IPS-18a (cell line): ENCODE results near the gene TAGAP.
"Not testable (repeated sequence)": the region's sequence is repeated elsewhere in the genome, so short reads cannot be mapped to it uniquely, and the experiment has no call there.

Source experiments
- H3K27ac ChIP-seq: one replicate; pipeline ENCODE4 v1.5.1; 2013; ENCODE audit warnings: low read length
- H3K27me3 ChIP-seq: one replicate; pipeline ENCODE4 v1.6.1; 2013; ENCODE audit warnings: mild to moderate bottlenecking, low read length; ENCODE audit not compliant: control insufficient read depth, insufficient read depth
- H3K36me3 ChIP-seq: one replicate; pipeline ENCODE4 v1.6.1; 2013; ENCODE audit warnings: low read depth, low read length; ENCODE audit not compliant: control insufficient read depth
- H3K4me1 ChIP-seq: one replicate; pipeline ENCODE4 v1.6.1; 2013; ENCODE audit warnings: low read depth, low read length; ENCODE audit not compliant: control insufficient read depth
- H3K4me3 ChIP-seq: one replicate; pipeline ENCODE4 v1.5.1; 2013; ENCODE audit warnings: low read length
- H3K9ac ChIP-seq: one replicate; pipeline ENCODE4 v1.6.1; 2013; ENCODE audit warnings: mild to moderate bottlenecking, low read length, moderate library complexity
- H3K9me3 ChIP-seq: one replicate; pipeline ENCODE4 v1.6.1; 2013; ENCODE audit warnings: low read depth, low read length; ENCODE audit not compliant: control insufficient read depth

The TAGAP gene

DNA sequence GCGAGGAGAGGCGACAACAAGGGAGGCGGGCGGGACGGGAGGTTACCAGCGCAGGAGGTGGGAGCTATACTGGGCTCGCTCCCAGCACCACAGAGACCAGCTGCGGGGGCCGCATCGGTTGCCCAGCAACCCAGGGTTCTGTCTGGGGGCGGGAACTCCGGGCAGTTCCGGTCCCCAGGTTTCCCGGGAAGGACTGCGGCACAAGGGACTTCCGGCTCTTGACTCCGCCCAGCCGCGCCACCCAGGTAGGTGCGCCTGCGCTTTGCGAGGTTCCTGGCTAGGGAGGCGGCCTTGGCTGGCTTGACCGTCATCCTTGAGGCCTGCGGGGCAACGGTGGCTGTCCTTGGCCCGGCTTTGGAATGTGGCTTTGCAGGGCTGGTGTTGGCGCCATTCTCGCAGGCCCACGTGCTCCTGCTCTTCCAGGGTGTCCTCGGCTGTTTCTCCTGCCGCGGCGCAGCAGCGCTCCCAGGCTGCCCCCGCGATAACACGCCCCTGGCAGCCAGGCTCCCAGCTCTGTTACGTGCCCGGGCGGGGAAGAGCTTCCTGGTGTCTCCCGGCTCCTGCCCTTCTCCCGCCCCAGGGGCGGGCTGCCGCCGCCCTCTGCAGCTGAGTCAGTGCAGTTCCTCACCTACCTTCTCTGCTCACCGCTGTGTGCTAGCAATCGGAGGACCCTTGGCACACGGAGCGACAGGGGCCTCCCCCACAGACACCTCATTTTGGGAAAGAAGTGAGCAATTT, 45.0 kb downstream of the TAGAP start, which contains the start of gene RSPH3:
Gene RSPH3, minus strand, starts transcription at position 537 of the 738 bp plus-strand sequence. CDS start 652 bp downstream, outside the sequence.
- Histone ChIP-seq H3K9me3 (no peaks in the 10 kb centered on the region), H3K4me3 (peak within 1 kb of the TSS; percentile 84), H3K27me3 (no peaks in the 10 kb centered on the region), H3K9ac (peak within 1 kb of the TSS; percentile 91), H3K36me3 (no peaks in the 10 kb centered on the region), H3K27ac (peak within 1 kb of the TSS; percentile 90), H3K4me1 (peaks cover 6% of the 10 kb centered on the region)

DNA sequence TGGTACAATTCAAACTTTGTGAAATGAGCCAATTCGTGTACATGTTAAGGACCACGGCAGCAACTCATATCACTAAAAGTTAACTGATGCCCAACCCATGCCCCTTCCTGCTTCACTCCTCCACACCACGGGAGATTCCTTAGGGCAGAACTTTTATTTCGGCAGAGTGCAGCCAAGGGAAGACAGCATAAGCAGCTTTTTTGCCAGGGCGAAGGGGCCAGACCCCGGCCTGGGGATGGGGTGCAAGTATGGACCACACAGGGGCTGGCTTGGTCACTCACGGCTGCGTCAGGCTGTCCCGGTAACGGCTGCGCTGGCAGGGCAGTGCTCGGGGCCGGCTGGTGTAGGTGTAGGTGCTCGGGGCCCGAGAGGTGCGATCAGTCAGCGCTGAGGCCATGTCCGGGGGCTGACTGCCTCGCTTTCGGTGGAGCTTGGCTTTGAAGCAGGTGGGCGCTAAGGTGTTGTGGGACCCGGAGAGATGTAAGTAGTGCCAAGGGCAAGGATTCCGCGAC, 45.6 kb downstream of the TAGAP start:
- peaks cover 6% of the 10 kb centered on the region for H3K4me1 ChIP-seq
- H3K9ac ChIP-seq, result peak overlapping the region; percentile 91
- H3K36me3 ChIP-seq, result no peaks in the 10 kb centered on the region
- no peaks in the 10 kb centered on the region for H3K27me3 ChIP-seq
- H3K27ac ChIP-seq, result peak overlapping the region; percentile 50
- peak overlapping the region; percentile 84 for H3K4me3 ChIP-seq
- H3K9me3 ChIP-seq, result no peaks in the 10 kb centered on the region

DNA sequence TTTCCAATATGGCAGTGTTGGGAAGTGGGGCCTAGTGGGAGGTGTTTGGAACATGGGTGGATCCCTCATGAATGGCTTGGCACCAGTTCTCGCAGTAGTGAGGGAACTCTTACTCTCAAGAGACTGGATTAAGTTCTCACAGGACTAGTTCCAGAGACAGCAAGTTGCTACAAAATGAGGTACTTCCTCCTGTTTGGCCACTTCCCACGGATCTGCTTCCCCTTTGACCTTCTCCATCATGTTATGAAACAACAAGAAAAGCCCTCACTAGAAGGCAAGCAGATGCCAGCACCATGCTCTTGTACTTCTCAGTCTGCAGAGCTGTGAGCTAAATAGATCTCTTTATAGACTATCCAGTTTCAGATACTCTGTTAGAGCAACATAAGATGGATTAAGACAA, 47.9 kb downstream of the TAGAP start:
- H3K4me3 ChIP-seq, result no peak overlapping the region
- H3K4me1 ChIP-seq, result peaks cover 6% of the 10 kb centered on the region
- no peaks in the 10 kb centered on the region for H3K9me3 ChIP-seq
- H3K36me3 ChIP-seq, result no peaks in the 10 kb centered on the region
- no peaks in the 10 kb centered on the region for H3K27me3 ChIP-seq
- no peak overlapping the region for H3K27ac ChIP-seq
- H3K9ac ChIP-seq, result no peak overlapping the region

DNA sequence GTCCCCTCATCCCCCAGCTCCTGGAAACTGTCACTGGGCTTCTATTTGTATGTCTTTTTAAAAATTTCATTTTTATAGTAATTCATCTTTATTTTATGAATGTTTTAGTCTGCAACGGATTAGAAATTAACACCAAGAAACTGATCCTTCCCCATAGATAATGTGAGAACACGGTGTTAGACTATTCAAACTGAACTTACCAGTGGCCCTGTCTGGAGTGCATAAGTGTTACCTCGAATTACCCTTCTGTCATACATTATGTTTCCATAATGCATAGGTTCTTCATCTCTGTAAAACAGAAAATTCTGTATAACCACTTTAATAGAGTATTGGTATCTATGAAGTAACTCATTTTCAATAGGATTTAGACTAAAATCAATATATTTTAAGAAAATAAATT, 51.2 kb downstream of the TAGAP start:
- H3K4me1 ChIP-seq, result no peaks in the 10 kb centered on the region
- no peak overlapping the region for H3K4me3 ChIP-seq
- no peaks in the 10 kb centered on the region for H3K36me3 ChIP-seq
- H3K27me3 ChIP-seq, result no peaks in the 10 kb centered on the region
- no peak overlapping the region for H3K27ac ChIP-seq
- no peak overlapping the region for H3K9ac ChIP-seq
- H3K9me3 ChIP-seq, result no peaks in the 10 kb centered on the region

DNA sequence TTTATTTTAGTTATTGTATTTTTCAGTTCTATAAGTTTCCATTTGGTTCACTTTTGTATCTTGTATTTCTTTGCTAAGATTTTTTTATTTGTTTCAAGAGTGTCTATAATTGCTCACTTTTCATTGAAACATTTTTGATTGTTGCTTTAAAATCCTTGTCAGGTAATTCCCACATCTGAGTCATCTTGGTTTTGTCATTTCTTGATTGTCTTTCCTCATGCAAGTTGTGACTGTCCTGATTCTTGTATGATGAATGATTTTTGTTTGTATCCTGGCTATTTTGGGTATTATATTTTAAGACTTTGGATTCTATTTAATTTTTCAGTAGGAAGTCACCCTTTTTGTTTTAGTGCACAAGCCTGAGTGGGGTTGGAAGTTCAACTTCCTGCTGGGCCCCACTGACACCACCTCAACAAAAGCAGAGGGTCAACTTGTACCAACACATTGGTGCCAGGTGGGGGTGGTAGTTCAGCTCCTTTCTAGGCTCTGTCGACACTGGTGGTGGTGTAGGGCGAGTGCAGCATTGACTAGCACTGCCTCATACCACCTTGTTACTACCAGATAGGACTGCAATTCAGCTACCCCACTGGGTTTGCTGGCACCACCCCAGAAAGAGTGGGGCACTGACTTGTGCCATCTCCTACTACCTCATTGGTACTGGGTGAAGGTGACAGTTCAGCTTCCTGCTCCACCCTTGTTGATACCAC, 53.6 kb downstream of the TAGAP start:
- H3K36me3 ChIP-seq, result no peaks in the 10 kb centered on the region
- H3K4me3 ChIP-seq, result no peak overlapping the region
- H3K9me3 ChIP-seq, result no peaks in the 10 kb centered on the region
- no peak overlapping the region for H3K27ac ChIP-seq
- H3K9ac ChIP-seq, result no peak overlapping the region
- no peaks in the 10 kb centered on the region for H3K27me3 ChIP-seq
- H3K4me1 ChIP-seq, result no peaks in the 10 kb centered on the region

DNA sequence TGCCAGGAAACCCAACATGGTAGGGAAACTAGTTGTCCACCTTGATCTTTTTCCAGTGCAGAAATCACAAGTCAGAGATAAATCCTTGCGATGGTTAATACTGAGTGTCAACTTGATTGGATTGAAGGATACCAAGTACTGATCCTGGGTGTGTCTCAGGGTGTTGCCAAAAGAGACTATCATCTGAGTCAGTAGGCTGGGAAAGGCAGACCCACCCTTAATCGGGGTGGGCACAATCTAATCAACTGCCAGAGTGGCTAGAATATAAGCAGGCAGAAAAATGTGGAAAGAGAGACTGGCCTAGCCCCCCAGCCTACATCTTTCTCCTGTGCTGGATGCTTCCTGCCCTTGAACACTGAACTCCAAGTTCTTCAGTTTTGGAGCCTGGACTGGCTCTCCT, 55.1 kb downstream of the TAGAP start:
- H3K9ac ChIP-seq, H3K36me3 ChIP-seq, H3K4me1 ChIP-seq: not testable (repeated sequence)

DNA sequence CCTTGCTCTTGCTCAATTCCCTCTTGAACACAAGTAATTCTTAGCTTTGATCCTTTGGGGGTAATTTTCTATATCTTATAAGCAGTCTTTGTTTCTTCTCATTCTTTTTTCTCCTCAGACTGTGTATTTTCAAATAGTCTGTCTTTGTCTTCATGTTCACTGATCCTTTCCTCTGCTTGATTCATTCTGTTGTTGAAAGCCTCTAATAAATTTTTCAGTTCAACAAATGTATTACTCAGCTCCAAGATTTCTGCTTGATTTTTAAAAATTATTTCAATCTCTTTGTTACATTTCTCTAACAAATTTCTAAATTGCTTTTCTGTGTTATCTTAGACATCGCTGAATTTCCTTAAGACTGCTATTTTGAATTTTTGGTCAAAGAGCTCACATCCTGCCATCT, 56.3 kb downstream of the TAGAP start:
- H3K9me3 ChIP-seq, result no peaks in the 10 kb centered on the region

More for the DNA sequence above, 55.1 kb downstream of the TAGAP start:
- not testable (repeated sequence) for H3K4me3 ChIP-seq, H3K27me3 ChIP-seq, H3K27ac ChIP-seq, H3K9me3 ChIP-seq

DNA sequence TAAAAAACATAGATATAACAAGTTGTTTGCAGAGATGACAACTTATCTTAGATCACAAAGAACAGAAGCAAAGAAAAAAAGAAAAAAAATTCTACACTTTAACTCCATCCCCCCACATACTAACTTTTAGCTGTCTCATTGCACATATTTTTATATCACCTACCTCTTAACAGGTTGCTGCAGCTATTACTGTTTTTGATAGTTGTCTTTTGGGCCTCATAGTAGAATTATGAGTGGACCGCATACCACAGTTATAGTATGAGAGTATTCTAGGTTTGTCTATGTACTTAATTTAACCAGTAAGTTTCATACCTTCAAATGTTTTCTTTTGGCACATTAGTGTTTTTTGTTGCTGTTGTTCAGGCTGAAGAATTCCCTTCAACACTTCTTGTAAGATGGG, 57.1 kb downstream of the TAGAP start:
- no peaks in the 10 kb centered on the region for H3K9me3 ChIP-seq
- H3K4me1 ChIP-seq, result no peaks in the 10 kb centered on the region
- H3K36me3 ChIP-seq, result no peaks in the 10 kb centered on the region
- no peak overlapping the region for H3K4me3 ChIP-seq
- H3K9ac ChIP-seq, result no peak overlapping the region
- H3K27me3 ChIP-seq, result no peaks in the 10 kb centered on the region
- no peak overlapping the region for H3K27ac ChIP-seq

More for the DNA sequence above, 56.3 kb downstream of the TAGAP start:
- Histone ChIP-seq H3K27me3 (no peaks in the 10 kb centered on the region), H3K36me3 (no peaks in the 10 kb centered on the region), H3K4me1 (no peaks in the 10 kb centered on the region), H3K9ac (no peak overlapping the region), H3K27ac (no peak overlapping the region), H3K4me3 (no peak overlapping the region)
